ENCODE data around the gene CCDC57. TPM values are rescaled to one million over a fixed set of nuclear protein-coding genes. Genes with fewer than 3 reads are reported as not detected.

The CCDC57 gene
- total and polyA plus RNA-seq, 2 of the 8 experiments (the other 6 are each of a cell fraction or from before 2014, with no cell fraction given), result 8.4 to 12.9 TPM

DNA sequence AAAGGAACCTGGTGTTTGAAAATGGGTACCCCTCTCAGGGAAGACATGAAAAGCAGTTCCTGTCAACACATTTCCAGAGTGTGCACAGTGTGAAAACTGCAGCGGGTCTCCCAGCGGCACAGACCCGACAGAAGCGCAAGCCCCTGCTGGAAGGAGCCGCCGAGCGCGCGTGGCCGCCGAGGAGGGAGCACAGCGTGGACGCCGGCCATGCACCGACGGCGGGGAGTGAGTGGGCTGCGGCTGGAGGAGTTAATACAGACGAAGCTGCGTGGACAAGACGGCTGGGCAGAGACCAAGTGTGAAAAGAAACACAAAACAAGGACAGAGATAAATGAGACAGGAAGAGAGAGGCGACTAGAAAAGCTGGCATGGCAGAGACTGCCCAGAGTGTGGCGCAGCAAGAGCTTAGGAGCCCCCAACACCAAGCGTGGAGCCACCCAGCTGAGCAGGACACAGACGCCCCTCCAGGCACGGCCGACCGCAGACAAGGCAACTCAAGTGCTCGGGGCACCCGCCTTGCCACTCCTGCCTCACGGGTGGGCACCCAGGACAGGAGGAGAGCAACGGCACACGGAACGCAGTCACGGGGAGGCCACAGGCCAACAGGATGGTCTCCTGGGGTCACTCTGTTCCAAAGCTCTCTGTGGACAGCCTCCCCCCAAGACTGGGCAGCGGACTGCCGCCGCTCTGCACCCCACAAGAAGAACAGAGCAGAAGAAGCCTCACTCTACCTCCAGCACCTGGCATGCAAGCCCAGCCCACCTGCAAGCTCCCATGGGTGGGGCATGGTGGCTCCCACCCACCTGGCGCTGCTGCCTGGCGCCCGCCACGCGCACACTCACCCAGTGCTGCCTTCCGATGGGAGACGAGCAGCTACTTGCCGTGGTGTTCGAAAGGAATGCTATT, 32.7 kb upstream of the CCDC57 start (continued):
- no peak for TF ChIP-seq SP2 (IDR thresholded peaks at IDR 0.05; ENCODE audit: low read length)
